Pancreas (tissue), 10 donors: ENCODE results near the gene MTHFD1L. TPM values are rescaled to one million over a fixed set of nuclear protein-coding genes. Genes with fewer than 3 reads are reported as not detected.
"Not testable (repeated sequence)": the region's sequence is repeated elsewhere in the genome, so short reads cannot be mapped to it uniquely, and the experiment has no call there.

Experiments used
- ATAC-seq, 4 donors: fragments of 200-7000 bp; cut with Tn5 transposase; one replicate each; pipeline versions ENCODE4 v1.8.0 to v1.9.1; 2020; ENCODE audit warnings: mild to moderate bottlenecking in 4 of 4, moderate library complexity in 4 of 4
- DNase-seq, 6 donors: peaks; one replicate each; pipeline ENCODE4 v3.0.0-alpha.2; 2020
- FAIRE-seq: peaks from 2 replicates; lab custom pipeline; 2012; peaks lifted over from hg19 to GRCh38; lab: Jason Lieb, UNC
- H3K27ac ChIP-seq, 4 donors: fragments of 200-600 bp; sonication (generic); 1 replicate in 3 of 4; 2 replicates in 1 of 4; pipeline versions ENCODE4 v1.5.0 to v1.8.0; 2020
- H3K27me3 ChIP-seq, 4 donors: fragments of 200-600 bp; one replicate each; pipeline ENCODE4 v1.8.0; 2021
- H3K36me3 ChIP-seq, 3 donors: fragments of 200-600 bp; sonication (generic) in 1 of 3; one replicate each; pipeline versions ENCODE4 v1.5.0 to v1.8.0; 2020 to 2021
- H3K4me1 ChIP-seq, 3 donors: fragments of 200-600 bp; one replicate each; pipeline ENCODE4 v1.8.0; 2021
- H3K4me3 ChIP-seq, 4 donors: fragments of 200-600 bp; sonication (generic) in 2 of 4; one replicate each; pipeline versions ENCODE4 v1.5.0 to v1.8.0; 2020 to 2021
- H3K9me3 ChIP-seq, 4 donors: fragments of 200-600 bp; one replicate each; pipeline ENCODE4 v1.8.0; 2021
- CTCF ChIP-seq, 4 donors: fragments of 200-600 bp; sonication (generic) in 3 of 4; IDR thresholded peaks; one replicate each; pipeline versions ENCODE4 v1.5.0 to v1.8.0; 2021; ENCODE audit warnings: antibody characterized with exemption in 4 of 4
- WGBS, 2 donors: extraction: QIAGEN DNeasy Blood & Tissue Kit; methylation state at CpG; one replicate each; pipeline ENCODE4 v1.1.7; 2013; 5-methylcytosine and 5-hydroxymethylcytosine counted together
- intact Hi-C, 3 donors: fragments of 100-400 bp; cut with DNase I; formaldehyde crosslinking; loops; one replicate each; pipeline versions ENCODE4 v1.11.1 to v1.14.2; 2022
- polyA plus RNA-seq, 2 donors: library from polyadenylated mRNA; stranded (reverse); fragments of 200-250 nt; gene quantifications; one replicate each; pipeline ENCODE4 v1.2.3, GENCODE V29; 2013
- total RNA-seq, 6 donors: library from RNA; stranded (reverse); fragmentation: NEBNext Ultra II Directional in 4 of 6; extraction: Animal tissue kit (Norgen Biotek cat#: 25700) in 4 of 6; gene quantifications; one replicate each; pipeline versions ENCODE4 v1.2.1 to v1.2.4, GENCODE V29; 2021 to 2023
- donor health status: healthy with polysubstance abuse.
- donor health status: DM: no; HTN: no; CAD: no; lungs with moderate emphysema.
- donor health status: DM: no; HTN: no; CAD: no.
- donor health status: control.
- donor health status: control.
- donor health status: Bipolar disorder and iron deficiency.
- donor health status: DM: yes; HTN: yes; CAD: no.
- donor health status: DM: no; HTN: no; CAD: no.
- donor health status: DM: no; HTN: no; CAD: no.
- donor health status: DM: yes; HTN: yes; CAD: no.

Gene MTHFD1L
- total and polyA plus RNA-seq, 8 donors, result 3.2 to 26.5 (median 9.0) TPM

- intact Hi-C loops, result no loop called here
- H3K4me1 ChIP-seq, result no peaks in the 10 kb centered on the region
- no peak for FAIRE-seq
- TF ChIP-seq CTCF (IDR thresholded peaks at IDR 0.05), result no peak
- no peaks in the 10 kb centered on the region for H3K27me3 ChIP-seq
- no peak for DNase-seq
- H3K4me3 ChIP-seq, result no peak overlapping the region
- 79 to 89% methylated on average over 5 of the region's 5 CpGs for WGBS, 2 donors
- no peak overlapping the region for H3K27ac ChIP-seq
- H3K9me3 ChIP-seq, result no peaks in the 10 kb centered on the region
- no peaks in the 10 kb centered on the region for H3K36me3 ChIP-seq
- ATAC-seq, result no peak
Measured at GRCh38 chr6:151111670-151112069, 246.2 kb downstream of the MTHFD1L start.

GRCh38 chr6:151112130-151112529 lies 246.6 kb downstream of the MTHFD1L start:
- TF ChIP-seq CTCF (IDR thresholded peaks at IDR 0.05), result no peak
- 81 to 84% methylated on average over 4 of the region's 4 CpGs for WGBS, 2 donors
- Histone ChIP-seq H3K4me1 (no peaks in the 10 kb centered on the region), H3K4me3 (no peak overlapping the region), H3K27me3 (no peaks in the 10 kb centered on the region), H3K27ac (no peak overlapping the region), H3K9me3 (no peaks in the 10 kb centered on the region), H3K36me3 (no peaks in the 10 kb centered on the region)
- ATAC-seq (no peak), FAIRE-seq (no peak), DNase-seq (no peak)
- intact Hi-C loops, result no loop called here

- WGBS, 2 donors, result 79 to 93% methylated on average over 3 of the region's 3 CpGs
- H3K4me3 ChIP-seq, H3K27me3 ChIP-seq, H3K36me3 ChIP-seq, ATAC-seq, intact Hi-C loops, H3K4me1 ChIP-seq, H3K27ac ChIP-seq, DNase-seq, FAIRE-seq, H3K9me3 ChIP-seq: not testable (repeated sequence)
Measured at GRCh38 chr6:151112884-151113283, 247.4 kb downstream of the MTHFD1L start.

GRCh38 chr6:151113641-151114040 lies 248.1 kb downstream of the MTHFD1L start:
- WGBS, 2 donors, result 84 to 95% methylated on average over 5 of the region's 5 CpGs

GRCh38 chr6:151118461-151119123 lies 253.1 kb downstream of the MTHFD1L start:
- no peak for FAIRE-seq
- Histone ChIP-seq H3K9me3 (no peaks in the 10 kb centered on the region), H3K27ac (no peak overlapping the region), H3K27me3 (no peaks in the 10 kb centered on the region), H3K36me3 (no peaks in the 10 kb centered on the region), H3K4me1 (no peaks in the 10 kb centered on the region), H3K4me3 (no peak overlapping the region)
- ATAC-seq, result no peak
- intact Hi-C loops, result no loop called here
- no peak for TF ChIP-seq CTCF (IDR thresholded peaks at IDR 0.05)
- DNase-seq, result no peak
- WGBS, 2 donors, result 76 to 89% methylated on average over 8 of the region's 8 CpGs

More at GRCh38 chr6:151113641-151114040, 248.1 kb downstream of the MTHFD1L start:
- intact Hi-C loops, result no loop called here
- Histone ChIP-seq H3K9me3 (no peaks in the 10 kb centered on the region), H3K27me3 (no peaks in the 10 kb centered on the region), H3K27ac (no peak overlapping the region), H3K36me3 (no peaks in the 10 kb centered on the region), H3K4me1 (no peaks in the 10 kb centered on the region), H3K4me3 (no peak overlapping the region)
- no peak for TF ChIP-seq CTCF (IDR thresholded peaks at IDR 0.05)
- no peak for FAIRE-seq
- no peak for DNase-seq
- no peak for ATAC-seq
